GM18907 (cell line): ENCODE results near the gene HYAL2.

ENCODE experiments used
- ATAC-seq: cut with Tn5 transposase; IDR thresholded peaks from one replicate; pipeline ENCODE4 v1.9.1; 2021; ENCODE audit warnings: mild to moderate bottlenecking, moderate library complexity; ENCODE audit not compliant: unreplicated experiment

HYAL2 gene, protein sequence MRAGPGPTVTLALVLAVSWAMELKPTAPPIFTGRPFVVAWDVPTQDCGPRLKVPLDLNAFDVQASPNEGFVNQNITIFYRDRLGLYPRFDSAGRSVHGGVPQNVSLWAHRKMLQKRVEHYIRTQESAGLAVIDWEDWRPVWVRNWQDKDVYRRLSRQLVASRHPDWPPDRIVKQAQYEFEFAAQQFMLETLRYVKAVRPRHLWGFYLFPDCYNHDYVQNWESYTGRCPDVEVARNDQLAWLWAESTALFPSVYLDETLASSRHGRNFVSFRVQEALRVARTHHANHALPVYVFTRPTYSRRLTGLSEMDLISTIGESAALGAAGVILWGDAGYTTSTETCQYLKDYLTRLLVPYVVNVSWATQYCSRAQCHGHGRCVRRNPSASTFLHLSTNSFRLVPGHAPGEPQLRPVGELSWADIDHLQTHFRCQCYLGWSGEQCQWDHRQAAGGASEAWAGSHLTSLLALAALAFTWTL

DNA sequence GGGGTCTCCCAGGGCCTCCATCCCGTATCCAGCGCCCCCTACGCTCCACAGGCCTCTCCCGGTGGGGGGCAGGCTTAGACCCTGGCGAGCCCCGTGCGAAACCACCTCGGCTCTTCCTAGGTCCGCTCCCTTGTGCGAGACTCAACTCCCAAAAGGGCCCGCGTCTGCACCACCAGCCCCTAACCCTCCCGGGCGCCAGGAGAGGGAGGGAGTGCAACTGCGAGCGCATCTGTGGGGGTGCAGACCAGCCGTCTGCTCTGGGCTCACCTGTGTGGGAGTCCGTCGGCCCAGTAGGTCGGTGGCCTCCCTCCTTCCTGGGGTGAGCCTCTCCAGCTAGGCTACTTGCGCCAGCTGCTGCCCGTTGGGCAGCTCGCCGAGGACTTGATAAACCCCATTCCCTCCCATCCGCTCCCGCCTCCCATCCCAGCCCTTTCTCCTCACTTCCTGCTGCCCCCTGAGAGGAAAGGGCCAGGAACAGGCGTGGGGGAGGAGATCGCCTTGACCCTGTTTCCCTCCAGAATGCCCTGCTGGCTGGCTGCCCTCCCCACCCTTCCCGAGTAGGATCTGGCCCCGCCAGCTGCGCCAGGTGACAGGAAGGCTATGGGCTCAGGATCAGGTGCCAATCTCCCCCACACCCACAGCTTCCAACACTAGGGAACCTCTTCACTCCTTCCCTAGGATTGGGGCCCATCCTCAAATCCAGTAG, at the start of gene HYAL2:
TSS of gene HYAL2 (minus strand) at position 360 of the 706 bp plus-strand sequence. CDS start 2,256 bp downstream, outside the sequence.
- ATAC-seq, result no peak

DNA sequence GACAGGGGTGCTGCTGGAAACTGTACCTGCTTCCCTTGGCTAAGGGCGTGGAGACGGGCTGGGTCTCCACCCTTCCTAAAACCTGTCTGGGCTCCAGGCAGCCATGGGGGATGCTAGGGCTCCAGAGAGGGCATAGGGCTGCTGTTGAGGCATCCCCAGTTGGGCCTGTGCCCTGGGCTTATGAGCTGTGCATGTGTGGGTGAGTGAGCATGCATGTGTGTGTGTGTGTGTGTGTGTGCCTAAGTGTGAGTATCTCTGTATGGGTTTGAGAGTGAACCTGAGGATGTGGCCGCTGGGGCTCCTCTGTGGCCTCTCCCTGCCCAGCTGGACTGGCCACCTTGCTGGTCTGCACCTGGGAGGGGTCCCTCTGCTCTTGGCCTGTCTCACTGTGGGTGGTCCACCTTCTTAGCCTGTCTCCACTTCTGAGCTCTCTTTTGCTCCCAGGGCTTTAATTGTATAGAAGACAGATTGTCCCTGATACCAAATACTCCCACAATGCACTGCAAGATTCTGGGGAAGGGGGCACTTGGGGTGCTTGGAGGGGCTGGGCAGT, 48.7 kb upstream of the HYAL2 start:
- ATAC-seq, result no peak

DNA sequence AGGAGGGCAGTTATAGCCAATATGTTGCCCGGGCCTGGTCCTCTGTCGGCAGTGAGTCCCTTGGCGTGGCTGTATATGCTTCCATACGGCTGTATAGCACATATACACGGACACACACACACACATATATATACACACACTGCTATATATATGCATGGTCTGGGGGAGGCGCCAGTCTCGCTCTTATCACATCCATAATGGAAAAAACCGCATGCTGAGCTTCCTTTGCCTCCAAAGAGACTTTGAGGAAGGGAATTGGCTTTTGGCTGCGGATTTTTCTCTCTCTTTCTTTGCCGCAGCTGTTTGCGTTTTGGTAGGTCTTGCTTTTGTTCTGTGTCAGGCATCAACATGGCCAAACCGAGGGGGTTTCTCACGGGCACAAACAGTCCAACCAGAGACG, 48.0 kb upstream of the HYAL2 start:
- no peak for ATAC-seq

DNA sequence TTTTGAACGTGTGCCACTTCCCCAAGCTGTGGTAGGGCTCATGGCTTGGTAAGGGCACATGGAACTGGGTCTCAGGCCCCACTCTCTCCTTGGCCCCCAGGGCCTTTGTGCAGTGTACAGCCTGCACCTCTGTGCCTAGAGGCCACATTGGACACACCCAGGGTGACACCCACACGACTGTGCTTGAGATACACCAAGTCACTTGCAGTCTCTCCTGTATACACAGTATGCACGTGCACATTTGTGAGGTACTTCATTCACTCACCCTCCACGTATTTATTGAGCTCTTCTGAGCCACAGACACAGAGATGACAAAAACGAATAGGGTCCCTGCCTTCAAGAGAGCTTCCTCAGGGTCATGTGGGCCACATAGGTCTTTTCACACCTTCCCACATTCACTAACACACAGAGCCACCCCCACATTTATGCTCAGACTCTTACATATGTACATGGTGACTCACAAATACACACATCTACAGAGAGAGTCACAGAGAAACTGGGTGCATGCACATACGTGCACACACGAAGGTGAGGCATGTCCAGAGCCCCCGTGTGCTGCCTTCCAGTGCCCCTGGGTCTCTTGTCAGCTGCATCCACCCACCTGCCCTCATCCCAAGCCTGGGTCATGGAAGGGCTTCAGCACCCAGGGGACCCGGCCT, 46.6 kb upstream of the HYAL2 start:
- ATAC-seq, result no peak

DNA sequence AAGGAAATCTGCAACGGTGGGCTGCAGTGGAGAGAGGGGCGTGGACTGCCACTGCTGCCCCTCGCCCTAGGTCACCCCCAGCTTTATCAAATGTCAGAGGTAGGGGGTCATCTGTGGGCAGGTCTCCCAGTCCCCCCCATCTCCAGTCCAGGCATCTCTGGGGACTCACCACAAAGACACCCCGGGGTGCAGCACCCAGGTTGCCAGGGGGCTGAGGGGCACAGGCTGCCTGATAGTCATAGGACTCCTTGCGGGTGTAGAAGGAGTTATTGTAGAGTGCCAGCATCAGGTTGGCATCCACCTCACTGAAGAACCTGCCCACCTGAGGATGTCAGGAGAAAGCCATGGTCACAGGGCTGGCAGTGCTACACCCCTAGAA, 43.3 kb upstream of the HYAL2 start:
- no peak for ATAC-seq

DNA sequence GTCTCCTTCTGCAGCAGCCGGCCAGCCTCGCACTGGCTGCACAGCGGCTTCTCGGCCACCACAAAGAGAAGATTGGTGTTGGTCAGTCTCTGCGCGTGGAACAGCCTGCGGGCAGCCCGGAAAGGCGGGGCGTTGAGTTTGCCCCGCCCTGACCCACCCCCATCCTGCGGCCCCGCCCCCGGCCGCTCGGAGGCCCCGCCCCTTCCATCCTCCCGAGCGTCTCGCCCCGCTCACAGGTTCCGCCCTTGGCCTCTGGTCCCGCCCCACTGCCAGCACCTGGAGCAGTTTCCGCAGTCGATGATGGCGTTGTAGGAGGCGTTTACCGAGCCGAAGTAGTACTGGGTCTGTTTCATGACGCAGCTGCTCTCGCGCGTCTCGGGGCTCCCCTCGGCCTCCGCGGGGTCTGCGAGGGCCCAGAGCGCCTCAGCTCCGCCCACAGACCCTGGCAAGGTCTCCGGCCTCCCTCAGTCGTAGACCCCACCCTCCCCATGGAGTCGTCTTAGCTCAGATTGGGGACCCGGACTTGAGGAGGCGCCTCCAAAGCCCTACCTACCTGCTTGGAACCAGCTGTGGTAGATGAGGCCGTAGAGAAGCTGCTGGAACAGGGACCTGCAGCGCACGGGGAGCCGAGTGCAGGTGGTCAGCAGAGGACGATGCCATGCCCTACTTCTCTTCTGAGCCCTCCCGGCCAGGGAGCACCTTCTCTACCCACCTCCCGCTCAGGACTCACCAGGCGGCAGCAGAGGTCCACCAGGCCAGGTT, 42.7 kb upstream of the HYAL2 start:
- peak; percentile 82 for ATAC-seq

DNA sequence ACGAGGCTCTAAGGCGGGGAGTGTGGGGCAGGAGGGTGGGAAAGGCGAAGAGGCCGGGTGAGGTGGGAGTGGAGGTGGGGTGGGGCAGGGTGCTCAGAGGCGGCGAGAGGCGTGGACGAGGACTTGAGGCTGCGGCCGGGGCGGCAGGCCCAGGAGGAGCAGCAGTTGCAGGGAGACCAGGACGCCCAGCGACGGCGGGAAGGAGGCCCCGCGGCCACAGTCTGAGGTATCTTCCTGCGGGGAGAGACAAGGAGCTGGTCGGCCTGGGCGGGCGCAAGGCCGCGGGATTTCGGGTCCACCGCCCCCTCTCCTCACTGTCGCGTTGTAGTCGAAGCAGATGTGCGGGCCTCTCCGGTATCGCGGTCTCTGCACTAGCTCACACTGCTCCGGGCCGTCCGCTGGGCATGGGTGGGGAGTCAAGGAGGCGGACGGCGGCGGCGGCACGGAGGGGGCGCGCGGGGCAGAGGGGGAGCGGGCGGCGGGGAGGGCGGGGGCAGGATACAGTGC, 42.1 kb upstream of the HYAL2 start:
- peak; percentile 8 for ATAC-seq

DNA sequence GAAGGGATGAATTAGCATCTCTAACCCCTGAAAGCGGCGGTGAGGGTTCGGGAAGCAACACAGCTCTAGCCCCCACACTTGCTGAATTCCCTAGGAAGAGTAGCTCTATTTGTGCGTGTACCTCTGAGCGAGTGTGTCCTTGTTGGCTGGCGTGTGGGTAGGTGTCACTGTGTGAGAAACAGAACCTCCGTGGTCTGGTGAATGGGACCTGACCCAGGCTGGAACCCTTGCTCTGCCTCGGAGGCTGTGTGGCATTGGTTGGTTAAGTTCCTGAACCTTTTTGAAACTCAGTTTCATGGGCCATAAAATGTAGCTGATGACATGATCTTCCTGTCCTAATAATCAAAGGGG, 37.2 kb upstream of the HYAL2 start:
- ATAC-seq, result peak; percentile 16

DNA sequence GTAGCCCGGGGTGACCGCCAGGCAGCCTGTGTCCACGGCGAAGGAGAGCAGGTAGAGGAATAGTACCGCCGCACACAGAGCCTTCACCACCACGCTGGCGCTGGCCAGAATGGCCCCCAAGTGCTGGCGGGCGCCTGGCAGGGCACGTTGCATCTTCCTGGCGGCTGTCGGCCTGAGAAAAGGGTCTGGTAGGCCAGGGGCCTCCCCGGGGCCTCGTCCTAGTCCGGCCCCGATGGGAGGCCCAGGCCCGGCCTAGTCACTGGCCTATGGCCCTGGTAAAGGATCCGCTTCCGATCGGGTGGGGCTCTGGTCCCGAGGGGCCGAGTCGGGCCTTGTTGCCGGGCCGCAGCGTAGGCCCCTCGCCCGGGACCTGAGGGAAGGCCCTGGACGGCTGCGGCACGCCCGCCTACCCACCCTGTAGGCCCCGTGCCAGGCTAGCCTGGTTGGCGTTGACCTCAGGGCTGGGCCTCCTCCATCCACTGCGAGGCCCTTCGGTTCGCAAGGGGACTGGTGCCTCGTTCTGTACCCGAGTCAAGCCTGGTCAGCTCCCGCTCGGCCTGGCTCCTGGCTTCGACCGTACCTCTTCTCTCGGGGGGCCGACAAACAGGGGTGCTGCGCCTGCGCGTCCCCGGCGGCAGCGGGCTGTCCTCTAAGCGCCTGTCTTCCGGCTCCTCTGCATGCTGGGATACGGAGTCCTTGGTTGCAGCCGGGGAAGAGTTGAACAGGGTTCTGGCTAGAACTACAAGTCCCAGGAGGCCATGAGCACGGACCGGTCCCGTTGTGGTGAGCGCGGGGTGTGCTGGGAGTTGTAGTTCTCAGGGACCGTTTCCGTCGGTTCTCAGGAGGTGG, 36.6 kb upstream of the HYAL2 start, which contains the start of gene TMEM115:
TSS of gene TMEM115 (minus strand) at position 611 of the 849 bp plus-strand sequence. CDS start at position 153, 458 bp downstream.
- peak; percentile 97 for ATAC-seq

DNA sequence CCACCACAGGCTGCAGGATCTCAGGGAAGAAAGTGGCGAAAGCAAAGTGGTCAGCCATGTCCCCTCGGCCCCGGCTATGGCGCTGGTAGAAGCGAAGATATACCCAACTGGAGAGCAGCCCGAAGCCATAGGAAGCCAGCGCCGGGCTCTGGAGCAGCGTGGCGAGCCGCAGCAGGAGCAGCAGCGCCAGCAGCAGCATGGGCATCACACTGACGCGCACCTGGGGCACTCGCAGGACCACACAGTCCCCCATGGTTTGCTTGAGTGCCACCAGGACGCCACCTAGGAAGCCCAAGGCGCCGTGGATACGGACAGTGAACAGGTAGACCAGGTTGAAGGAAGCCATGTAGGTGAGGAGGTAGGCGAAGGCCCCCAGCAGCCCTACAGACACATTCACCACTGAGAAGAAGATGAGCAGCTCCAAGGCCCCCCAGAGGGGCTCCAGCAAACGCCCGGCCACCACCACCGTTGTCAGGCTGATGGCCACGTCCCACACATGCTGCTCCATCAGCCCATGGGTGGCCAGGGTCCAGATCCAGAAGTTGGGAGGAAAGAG, 35.9 kb upstream of the HYAL2 start:
- ATAC-seq, result no peak

DNA sequence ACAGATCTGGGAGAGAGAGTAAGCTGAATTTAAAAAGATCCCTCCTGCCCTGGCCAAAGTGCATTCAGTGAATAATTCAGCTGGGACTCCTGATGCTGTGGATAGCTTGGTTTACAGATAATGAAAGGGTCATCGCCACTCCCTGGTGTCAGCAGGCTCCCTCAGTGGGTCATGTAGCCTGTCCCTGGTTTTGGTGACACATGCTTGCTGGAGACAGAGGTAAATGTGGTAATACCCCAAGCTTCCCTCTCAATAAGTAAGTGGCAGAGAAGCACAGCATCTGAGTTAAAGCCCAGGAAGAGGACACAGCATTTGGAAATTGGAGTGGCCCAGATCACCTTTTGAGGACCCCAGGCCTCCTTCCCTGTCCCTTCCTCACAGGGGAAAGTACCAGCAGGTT, 34.9 kb upstream of the HYAL2 start:
- no peak for ATAC-seq

DNA sequence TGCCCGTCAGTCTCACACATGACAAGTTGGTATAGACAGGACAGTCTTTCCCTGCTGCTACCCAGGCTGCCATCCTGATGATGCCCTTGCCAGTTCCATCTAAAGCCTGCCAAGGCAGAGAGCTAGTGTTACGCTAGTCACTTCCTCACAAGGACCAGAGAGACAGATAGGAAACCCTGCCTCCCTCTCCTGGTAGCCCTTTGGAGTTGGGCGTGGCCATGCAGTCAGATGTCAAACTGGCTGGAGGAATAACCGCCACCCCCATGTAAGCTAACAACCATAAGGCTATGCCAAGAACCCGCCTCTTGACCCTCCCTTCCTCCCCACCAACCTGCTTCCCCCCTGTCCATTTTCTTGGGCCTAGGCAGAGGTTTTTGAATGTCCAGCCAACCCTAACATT, 34.0 kb upstream of the HYAL2 start:
- ATAC-seq, result no peak

DNA sequence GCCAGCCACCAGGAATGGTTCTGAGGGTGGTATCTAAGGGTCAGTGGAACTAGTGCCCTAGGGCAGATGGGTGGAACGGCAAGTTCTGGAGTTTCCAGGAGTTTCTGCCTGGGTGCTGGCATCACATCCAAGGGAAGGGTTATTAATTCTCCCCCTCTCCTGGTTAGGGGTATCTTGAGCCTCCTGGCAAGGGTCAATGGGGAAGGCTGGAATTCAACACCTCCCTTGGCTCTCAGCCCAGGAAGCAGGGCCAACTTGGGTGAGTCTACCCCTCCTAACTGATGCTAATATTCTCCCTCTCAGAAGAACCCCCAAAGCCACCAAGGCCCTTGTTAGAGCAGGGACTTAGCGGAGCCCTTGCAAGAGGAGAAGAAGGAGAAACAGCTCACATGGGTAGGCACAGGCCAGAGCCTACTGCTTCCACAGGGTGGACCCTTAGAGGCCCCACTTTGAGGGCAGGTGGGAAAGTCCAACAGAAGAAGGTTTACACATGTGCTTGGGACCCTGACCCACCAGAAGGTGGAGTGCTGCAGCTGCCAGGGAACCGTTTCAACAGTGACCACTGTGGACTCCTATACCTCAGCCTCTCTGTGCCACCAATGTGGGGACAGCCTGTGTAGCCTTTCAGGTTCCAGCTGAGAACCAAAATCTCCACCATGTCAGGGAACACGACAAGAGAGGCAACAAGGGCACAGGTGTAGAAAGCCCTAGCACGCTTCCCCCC, 33.4 kb upstream of the HYAL2 start:
- no peak for ATAC-seq

DNA sequence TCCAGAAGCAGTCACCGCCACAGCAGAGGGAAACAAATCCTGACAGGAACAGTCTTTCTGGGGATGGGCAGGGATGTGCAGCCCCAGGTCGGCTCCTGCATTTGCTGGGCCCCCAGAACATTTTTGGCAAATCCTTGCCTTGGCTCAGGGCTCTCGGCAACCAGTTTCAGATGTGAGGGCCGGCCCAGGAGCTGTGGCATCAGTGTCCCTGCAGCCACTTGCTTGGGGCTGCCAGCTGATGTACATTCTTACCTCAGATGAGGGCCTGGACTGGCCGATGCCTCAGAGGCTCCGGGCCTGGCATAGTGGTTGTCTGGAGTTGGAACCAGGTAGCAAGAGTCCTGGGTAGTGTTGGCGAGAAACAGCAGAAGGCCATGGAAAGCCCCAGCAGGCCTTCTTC, 32.3 kb upstream of the HYAL2 start:
- ATAC-seq, result no peak

DNA sequence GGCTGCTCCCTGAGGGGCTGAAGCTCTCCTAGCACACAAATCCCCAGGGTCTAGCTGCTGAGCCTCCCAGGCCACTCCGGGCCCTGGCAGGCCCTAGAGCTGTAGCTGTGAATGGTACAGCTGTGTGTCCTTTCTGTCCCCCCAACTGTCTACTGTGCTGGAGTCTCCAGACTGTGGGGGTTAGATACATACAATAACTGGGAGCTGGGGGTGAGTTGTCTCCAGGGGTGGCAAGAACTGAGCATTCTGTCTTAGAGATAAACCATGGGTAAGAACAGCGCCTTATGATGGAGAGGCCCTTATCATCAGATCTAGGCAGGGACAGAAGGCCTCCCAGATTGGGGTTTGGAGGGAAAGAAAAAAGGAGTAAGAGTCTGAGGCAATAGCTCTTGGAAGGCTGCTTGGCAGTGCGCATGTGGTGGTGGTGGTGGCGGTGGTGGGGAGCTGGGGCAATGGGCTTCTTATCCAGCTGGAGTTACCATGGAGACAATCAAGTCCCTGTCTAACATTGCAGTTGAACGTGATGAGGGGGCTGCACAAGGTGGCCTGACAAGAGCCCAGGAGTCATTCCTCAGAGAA, 31.7 kb upstream of the HYAL2 start:
- ATAC-seq, result no peak

DNA sequence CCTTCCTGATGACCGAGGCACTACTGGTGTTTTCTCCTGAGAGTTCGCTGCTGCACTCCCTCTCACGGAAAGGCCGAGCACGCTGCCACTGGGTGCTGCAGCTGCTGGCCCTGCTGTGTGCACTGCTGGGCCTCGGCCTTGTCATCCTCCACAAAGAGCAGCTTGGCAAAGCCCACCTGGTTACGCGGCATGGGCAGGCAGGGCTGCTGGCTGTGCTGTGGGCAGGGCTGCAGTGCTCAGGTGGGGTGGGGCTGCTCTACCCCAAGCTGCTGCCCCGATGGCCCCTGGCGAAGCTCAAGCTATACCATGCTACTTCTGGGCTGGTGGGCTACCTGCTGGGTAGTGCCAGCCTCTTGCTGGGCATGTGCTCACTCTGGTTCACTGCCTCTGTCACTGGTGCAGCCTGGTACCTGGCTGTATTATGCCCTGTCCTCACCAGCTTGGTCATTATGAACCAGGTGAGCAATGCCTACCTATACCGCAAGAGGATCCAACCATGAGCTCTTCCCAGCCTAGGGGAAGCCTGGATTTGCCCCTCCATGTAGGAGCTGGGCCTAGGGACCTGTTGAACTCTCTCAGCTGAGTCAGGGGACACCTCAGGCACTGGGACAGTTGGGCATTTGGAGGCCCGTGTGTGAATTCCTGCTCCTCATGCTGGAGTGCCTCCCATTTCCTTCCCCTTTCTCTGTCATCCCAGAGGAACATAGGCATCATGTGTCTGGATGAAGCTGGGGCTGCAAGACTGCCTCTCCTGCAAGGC, 30.9 kb upstream of the HYAL2 start:
- ATAC-seq, result no peak

DNA sequence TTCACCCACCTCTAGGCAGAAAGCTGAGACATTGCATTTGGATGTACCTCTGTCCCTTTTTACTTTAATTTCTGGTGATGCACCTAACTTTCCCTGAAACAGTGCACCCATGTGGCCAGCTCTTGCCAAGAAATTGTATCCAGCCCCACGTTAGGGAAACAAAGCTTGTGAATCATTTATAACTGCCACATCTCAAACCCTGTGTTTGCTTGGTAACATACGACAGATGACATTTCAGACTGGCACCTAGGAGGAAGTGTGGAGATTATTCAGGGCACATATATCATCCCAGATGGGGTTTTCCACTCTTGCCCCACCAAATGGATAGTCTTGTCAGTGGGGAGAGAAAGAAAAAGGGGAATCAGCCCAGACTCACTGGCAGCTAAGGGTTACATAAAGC, 30.2 kb upstream of the HYAL2 start:
- no peak for ATAC-seq

DNA sequence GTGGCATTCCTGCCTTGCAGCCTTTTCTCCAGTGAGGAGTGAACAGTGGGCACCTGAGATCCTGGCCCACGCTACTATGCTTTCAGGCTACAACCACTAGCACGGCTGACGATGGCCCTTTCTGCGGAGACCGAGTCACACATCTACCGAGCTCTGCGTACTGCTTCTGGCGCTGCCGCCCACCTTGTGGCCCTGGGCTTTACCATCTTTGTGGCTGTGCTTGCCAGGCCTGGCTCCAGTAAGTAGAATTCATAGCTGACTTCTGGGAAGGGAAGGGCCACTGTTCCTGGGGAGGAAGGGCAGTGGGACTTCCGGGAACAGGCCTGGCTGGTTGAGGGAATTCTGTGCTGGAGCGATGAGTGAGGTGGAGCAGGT, 28.8 kb upstream of the HYAL2 start:
- ATAC-seq, result no peak
